GM21576 (cell line): Measurements from ENCODE around the gene RNF115.
"Not testable (repeated sequence)": the region's sequence is repeated elsewhere in the genome, so short reads cannot be mapped to it uniquely, and the experiment has no call there.

Source experiments
- ATAC-seq: cut with Tn5 transposase; IDR thresholded peaks from one replicate; pipeline ENCODE4 v1.9.1; 2021; ENCODE audit warnings: mild to moderate bottlenecking, moderate library complexity; ENCODE audit not compliant: unreplicated experiment

Gene RNF115

GRCh38 chr1:145828367-145829026, 4.6 kb upstream of the RNF115 start:
- peak; percentile 38 for ATAC-seq

GRCh38 chr1:145827966-145828365, 4.1 kb upstream of the RNF115 start:
- ATAC-seq = no peak

GRCh38 chr1:145826030-145826429, 2.1 kb upstream of the RNF115 start:
- ATAC-seq = no peak

- ATAC-seq = no peak
Observed at GRCh38 chr1:145824499-145824842, 576 bp upstream of the RNF115 start.

GRCh38 chr1:145822779-145823331, 1.0 kb downstream of the RNF115 start:
- not testable (repeated sequence) for ATAC-seq

- not testable (repeated sequence) for ATAC-seq
Observed at GRCh38 chr1:145818095-145818494, 5.8 kb downstream of the RNF115 start.

GRCh38 chr1:145812977-145813810, 10.7 kb downstream of the RNF115 start:
- not testable (repeated sequence) for ATAC-seq

GRCh38 chr1:145806844-145807243, 17.1 kb downstream of the RNF115 start:
- ATAC-seq = no peak

- ATAC-seq = no peak
Observed at GRCh38 chr1:145806408-145806807, 17.5 kb downstream of the RNF115 start.

- ATAC-seq = no peak
Observed at GRCh38 chr1:145805057-145805456, 18.8 kb downstream of the RNF115 start.

GRCh38 chr1:145804235-145805045, 19.5 kb downstream of the RNF115 start:
- no peak for ATAC-seq

- no peak for ATAC-seq
Observed at GRCh38 chr1:145799806-145800205, 24.1 kb downstream of the RNF115 start.

- ATAC-seq = no peak
Observed at GRCh38 chr1:145796753-145797152, 27.1 kb downstream of the RNF115 start.

GRCh38 chr1:145795257-145795881, 28.5 kb downstream of the RNF115 start:
- no peak for ATAC-seq

GRCh38 chr1:145792484-145792883, 31.4 kb downstream of the RNF115 start:
- no peak for ATAC-seq

- ATAC-seq = not testable (repeated sequence)
Observed at GRCh38 chr1:145791860-145792259, 32.0 kb downstream of the RNF115 start.

GRCh38 chr1:145788580-145788979, 35.3 kb downstream of the RNF115 start:
- no peak for ATAC-seq

GRCh38 chr1:145786271-145786670, 37.6 kb downstream of the RNF115 start:
- no peak for ATAC-seq

GRCh38 chr1:145785547-145785946, 38.3 kb downstream of the RNF115 start:
- ATAC-seq = no peak

GRCh38 chr1:145784409-145784808, 39.5 kb downstream of the RNF115 start:
- ATAC-seq = no peak
